Measurements from ENCODE around the gene PRKN.

DNA sequence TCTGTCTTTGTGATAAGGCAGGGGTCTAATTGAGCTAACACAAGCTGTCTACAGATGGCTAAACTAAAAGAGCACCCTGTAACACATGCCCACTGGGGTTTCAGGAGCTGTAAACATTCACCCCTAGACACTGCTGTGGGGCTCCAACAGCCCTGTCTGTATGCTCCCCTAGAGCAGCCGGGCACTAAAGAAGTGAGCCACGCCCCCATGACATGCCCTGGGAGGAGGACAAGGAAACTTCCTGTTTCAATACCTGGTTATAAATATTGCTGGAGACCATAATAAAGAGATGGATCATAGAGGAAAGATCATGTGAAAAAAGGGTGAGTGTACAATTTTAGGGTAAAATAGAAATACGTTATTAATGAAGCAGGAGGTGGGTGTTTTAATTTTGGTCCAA, 786.0 kb downstream of the PRKN start:
- TF ChIP-seq CTCF (IDR thresholded peaks at IDR 0.05; ENCODE audit: low read depth, low read length) (no peak), POLR2A (IDR thresholded peaks at IDR 0.05; ENCODE audit: extremely low read depth, insufficient read length) (no peak), MYC (IDR thresholded peaks at IDR 0.05; ENCODE audit: low read depth, low read length) (no peak)
